GM12874 (cell line): Measurements from ENCODE around the gene DUSP28.
A peak's percentile ranks its signal among the peaks of the same experiment; 100 is the strongest.

Source experiments
- CTCF ChIP-seq: IDR thresholded peaks from 2 replicates; pipeline ENCODE4 v1.5.1; 2011; ENCODE audit warnings: low read depth, mild to moderate bottlenecking, control low read depth, low read length, moderate library complexity; ENCODE audit not compliant: insufficient read depth

Gene DUSP28

GRCh38 chr2:240558236-240558761 is 1.9 kb upstream of the DUSP28 start:
- TF ChIP-seq CTCF, result no peak

GRCh38 chr2:240559286-240559685 is 871 bp upstream of the DUSP28 start:
- TF ChIP-seq CTCF, result no peak

- peak; percentile 29; the same call in 1 of the 2 replicates for TF ChIP-seq CTCF
These were observed 545 bp downstream of the DUSP28 start for GRCh38 chr2:240560480-240561324.

DNA sequence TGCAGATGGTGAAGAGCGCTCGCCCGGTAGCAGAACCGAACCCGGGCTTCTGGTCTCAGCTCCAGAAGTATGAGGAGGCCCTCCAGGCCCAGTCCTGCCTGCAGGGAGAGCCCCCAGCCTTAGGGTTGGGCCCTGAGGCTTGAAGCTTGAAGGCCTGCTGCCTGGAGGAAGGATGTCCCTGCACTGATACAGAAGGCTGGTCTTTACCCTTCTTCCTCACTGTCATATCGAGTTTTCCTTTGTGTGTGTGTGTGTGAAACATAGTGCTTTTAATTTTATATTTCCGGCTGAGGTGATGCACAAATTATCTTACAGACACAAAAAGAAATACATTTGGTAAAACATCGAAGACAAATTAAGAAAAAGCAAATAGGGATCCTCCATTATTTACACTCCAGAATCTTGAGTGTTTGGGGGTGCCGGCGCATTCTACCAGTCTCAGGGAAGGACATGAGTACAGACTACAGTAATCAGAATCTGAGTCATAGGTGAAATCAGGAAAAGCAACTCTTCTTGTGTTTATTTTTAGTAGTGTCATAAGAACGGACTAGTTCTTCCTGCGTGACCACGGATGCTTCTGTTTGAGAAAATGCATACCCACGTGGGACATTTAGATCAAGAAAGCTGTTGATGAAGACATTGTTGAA is 1.3 kb downstream of the DUSP28 start:
- TF ChIP-seq CTCF, result no peak

DNA sequence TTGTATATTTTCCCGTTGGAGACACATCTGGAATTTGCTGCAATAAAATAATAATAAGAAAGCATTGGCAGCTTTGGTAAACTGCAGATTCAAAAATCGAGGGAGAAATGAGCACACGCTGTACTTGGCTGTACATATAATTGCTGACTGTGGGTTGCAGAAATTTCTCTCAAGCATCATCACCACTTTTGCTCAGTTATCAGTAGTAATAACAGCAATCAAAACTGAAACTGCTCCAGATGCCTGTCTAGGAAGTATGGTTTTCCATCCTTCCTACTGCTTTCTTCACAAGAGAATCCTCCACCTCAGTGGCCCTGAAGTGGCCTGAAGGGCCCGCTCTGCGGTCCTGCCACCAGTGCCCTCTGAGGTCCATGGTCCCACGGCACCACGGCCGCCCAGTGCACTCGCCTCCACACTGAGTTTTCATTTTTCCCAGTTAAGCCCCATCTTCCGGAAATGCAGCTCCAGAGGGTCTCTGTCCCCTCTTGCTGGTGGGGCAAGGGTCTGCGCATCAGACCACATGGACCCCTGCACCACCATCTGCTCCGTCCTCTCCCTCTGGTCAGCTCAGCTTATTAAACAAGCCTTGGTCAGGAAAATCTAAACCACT is 3.9 kb downstream of the DUSP28 start:
- no peak for TF ChIP-seq CTCF

DNA sequence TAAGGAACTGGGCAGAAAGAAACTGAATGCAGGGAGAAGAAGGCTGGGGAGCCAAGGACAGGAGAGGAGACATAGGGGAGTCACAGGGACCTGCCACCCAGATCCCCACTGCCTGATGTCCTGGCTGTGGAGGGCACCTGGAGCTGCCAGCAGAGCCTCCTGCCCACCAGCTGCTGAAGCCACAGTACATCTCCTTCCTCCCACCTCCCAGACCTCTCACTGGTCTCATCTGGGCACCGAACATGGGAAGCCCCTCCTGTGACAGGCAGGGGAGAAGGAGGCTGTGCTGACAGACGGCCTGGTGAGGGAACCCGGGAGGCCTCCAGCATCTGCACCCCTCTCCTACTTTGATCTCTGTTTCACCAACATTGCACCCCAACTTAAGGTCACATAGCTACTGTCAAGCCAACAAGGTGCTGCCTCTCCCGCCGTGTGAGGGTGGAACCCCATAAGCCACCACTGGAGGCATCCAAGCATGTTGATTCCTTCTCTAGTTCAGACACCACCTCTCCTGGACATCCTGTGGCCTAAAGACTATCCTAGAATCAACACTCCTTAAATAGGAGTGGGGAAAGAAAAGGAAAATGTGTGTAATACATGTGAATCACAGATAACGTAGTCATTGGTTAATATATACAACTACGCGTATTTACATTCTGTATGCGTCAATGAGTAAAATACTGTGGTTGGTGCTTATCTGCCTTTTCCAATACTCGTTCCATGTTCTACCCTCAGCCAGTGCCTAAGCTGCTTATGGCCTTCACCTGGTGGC is 4.6 kb downstream of the DUSP28 start:
- peak; percentile 36; the same call in 1 of the 2 replicates for TF ChIP-seq CTCF
